Lower leg skin (tissue), 3 donors: ENCODE results near the gene NEXN.

Source experiments
- POLR2A ChIP-seq, 2 donors: fragments of 450-650 bp; IDR thresholded peaks; one replicate each; pipeline ENCODE4 v1.6.1; 2016 to 2017; ENCODE audit warnings: antibody characterized with exemption in 2 of 2, mild to moderate bottlenecking in 1 of 2, moderate library complexity in 1 of 2
- TF ChIP-seq, protein P1 (sequence below), 3 donors: fragments of 450-650 bp; IDR thresholded peaks; one replicate each; pipeline ENCODE4 v1.5.1; 2016; ENCODE audit warnings: antibody characterized with exemption in 3 of 3, mild to moderate bottlenecking in 3 of 3, moderate library complexity in 2 of 3

GRCh38 chr1:77986810-77987209, 98.4 kb downstream of the NEXN start:
- TF ChIP-seq, protein P1, sequence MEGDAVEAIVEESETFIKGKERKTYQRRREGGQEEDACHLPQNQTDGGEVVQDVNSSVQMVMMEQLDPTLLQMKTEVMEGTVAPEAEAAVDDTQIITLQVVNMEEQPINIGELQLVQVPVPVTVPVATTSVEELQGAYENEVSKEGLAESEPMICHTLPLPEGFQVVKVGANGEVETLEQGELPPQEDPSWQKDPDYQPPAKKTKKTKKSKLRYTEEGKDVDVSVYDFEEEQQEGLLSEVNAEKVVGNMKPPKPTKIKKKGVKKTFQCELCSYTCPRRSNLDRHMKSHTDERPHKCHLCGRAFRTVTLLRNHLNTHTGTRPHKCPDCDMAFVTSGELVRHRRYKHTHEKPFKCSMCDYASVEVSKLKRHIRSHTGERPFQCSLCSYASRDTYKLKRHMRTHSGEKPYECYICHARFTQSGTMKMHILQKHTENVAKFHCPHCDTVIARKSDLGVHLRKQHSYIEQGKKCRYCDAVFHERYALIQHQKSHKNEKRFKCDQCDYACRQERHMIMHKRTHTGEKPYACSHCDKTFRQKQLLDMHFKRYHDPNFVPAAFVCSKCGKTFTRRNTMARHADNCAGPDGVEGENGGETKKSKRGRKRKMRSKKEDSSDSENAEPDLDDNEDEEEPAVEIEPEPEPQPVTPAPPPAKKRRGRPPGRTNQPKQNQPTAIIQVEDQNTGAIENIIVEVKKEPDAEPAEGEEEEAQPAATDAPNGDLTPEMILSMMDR (IDR thresholded peaks at IDR 0.05): no peak
- TF ChIP-seq POLR2A (IDR thresholded peaks at IDR 0.05): no peak
